OCI-LY1 (cell line): ENCODE data around the gene MOB2.

ENCODE experiments used
- EZH2 ChIP-seq: fragments of 200-600 bp; sonication (generic), shearing (Covaris generic); IDR thresholded peaks from 2 replicates; pipeline ENCODE4 v1.8.0; 2017; ENCODE audit warnings: borderline replicate concordance, mixed run types, mild to moderate bottlenecking, antibody characterized with exemption, low read length, moderate library complexity, mixed read lengths
- TF ChIP-seq, protein P1 (sequence below): fragments of 200-600 bp; sonication (generic), shearing (Covaris generic); IDR thresholded peaks from 2 replicates; pipeline ENCODE4 v1.5.1; 2017; ENCODE audit warnings: mild to moderate bottlenecking, antibody characterized with exemption, low read length, moderate library complexity, mixed read lengths

DNA sequence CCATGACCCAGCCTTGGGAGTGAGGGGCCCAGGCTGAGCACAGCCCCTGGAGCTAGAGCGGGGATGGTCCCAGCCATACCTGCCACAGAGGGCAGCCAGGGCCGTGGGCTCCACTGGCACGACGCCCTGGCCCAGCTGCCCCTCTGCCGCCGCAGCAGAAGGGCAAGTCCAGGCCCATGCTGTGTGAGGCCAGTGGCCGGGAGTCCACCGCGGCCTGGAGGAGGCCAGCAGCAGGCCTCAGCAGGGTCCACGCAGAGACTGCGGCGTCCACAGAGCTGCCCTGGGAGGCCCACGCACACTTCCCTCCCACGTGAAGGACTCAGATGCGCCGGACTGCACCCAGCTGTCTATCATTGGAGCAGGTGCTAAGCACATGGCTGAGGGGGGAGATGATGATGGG, 23.5 kb downstream of the MOB2 start:
- TF ChIP-seq EZH2: no peak
- TF ChIP-seq, protein P1, sequence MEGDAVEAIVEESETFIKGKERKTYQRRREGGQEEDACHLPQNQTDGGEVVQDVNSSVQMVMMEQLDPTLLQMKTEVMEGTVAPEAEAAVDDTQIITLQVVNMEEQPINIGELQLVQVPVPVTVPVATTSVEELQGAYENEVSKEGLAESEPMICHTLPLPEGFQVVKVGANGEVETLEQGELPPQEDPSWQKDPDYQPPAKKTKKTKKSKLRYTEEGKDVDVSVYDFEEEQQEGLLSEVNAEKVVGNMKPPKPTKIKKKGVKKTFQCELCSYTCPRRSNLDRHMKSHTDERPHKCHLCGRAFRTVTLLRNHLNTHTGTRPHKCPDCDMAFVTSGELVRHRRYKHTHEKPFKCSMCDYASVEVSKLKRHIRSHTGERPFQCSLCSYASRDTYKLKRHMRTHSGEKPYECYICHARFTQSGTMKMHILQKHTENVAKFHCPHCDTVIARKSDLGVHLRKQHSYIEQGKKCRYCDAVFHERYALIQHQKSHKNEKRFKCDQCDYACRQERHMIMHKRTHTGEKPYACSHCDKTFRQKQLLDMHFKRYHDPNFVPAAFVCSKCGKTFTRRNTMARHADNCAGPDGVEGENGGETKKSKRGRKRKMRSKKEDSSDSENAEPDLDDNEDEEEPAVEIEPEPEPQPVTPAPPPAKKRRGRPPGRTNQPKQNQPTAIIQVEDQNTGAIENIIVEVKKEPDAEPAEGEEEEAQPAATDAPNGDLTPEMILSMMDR: no peak
